Naive thymus-derived CD8-positive, alpha-beta T cell (primary cell): Measurements from ENCODE around the gene CIB2. TPM values are rescaled to one million over a fixed set of nuclear protein-coding genes. Genes with fewer than 3 reads are reported as not detected.

Experiments used
- ATAC-seq, 2 donors: fragments of 150-1000 bp; cut with Tn5 transposase in 1 of 2; sonication (Bioruptor Pico), chemical (Tn5 transposase) in 1 of 2; 1 replicate in 1 of 2; 2 replicates in 1 of 2; pipeline ENCODE4 v1.10.0; 2021; ENCODE audit warnings: mild to moderate bottlenecking in 2 of 2, moderate library complexity in 2 of 2
- POLR2A ChIA-PET: fragments of 350-600 bp; sonication (Branson Sonifier 250); formaldehyde crosslinking; loops from one replicate; lab custom pipeline; 2021; ENCODE audit warnings: antibody characterized with exemption; lab: Charles Lee
- DNase-seq, 10 donors: peaks; one replicate each; pipeline versions ENCODE4 v3.0.0 to v3.0.0-alpha.2; 2020 to 2022
- H3K27ac Mint-ChIP-seq, 10 donors: one replicate each; pipeline ENCODE4 v1.8.0; 2020 to 2022; ENCODE audit warnings: mild to moderate bottlenecking in 10 of 10, mixed read lengths in 10 of 10, moderate library complexity in 4 of 10, inconsistent platforms in 1 of 10
- H3K27me3 Mint-ChIP-seq, 5 donors: one replicate each; pipeline ENCODE4 v1.8.0; 2021 to 2022; ENCODE audit warnings: mixed read lengths in 5 of 5
- H3K36me3 Mint-ChIP-seq, 3 donors: one replicate each; pipeline ENCODE4 v1.8.0; 2020 to 2022; ENCODE audit warnings: mixed read lengths in 3 of 3, mild to moderate bottlenecking in 2 of 3, inconsistent platforms in 1 of 3
- H3K4me1 Mint-ChIP-seq, 4 donors: one replicate each; pipeline ENCODE4 v1.8.0; 2021 to 2022; ENCODE audit warnings: mixed read lengths in 4 of 4
- H3K4me3 Mint-ChIP-seq, 10 donors: one replicate each; pipeline ENCODE4 v1.8.0; 2020 to 2022; ENCODE audit warnings: mild to moderate bottlenecking in 10 of 10, mixed read lengths in 10 of 10, moderate library complexity in 6 of 10, inconsistent platforms in 1 of 10
- H3K9me3 Mint-ChIP-seq, 9 donors: one replicate each; pipeline ENCODE4 v1.8.0; 2020 to 2022; ENCODE audit warnings: mixed read lengths in 9 of 9, mild to moderate bottlenecking in 3 of 9, inconsistent platforms in 1 of 9, moderate library complexity in 1 of 9
- polyA plus RNA-seq, 3 donors: library from polyadenylated mRNA; unstranded; fragments of 300-500 nt; fragmentation: Illumina TruSeq; gene quantifications; one replicate each; pipeline ENCODE4 v1.2.3, GENCODE V29; 2021
- total RNA-seq, 8 experiments: library from RNA in 2 of 8; stranded (reverse) in 2 of 8; gene quantifications; one replicate each; pipeline ENCODE4 v1.2.3 and lab custom pipeline; 2021 to 2026

Gene CIB2
- total and polyA plus RNA-seq, 5 experiments from 2014 or later = 1.2 to 3.4 (median 1.6) TPM

GRCh38 chr15:78087951-78088772 lies 43.1 kb downstream of the CIB2 start:
- POLR2A ChIA-PET = interaction anchor here (1.0 kb wide), 1 partner anchor 20 kb away, joined by 3 read pairs; no protein-coding TSS in a partner anchor
- peaks cover 5 to 22% (median 18%) of the 10 kb centered on the region in 4 donors for H3K4me1 Mint-ChIP-seq
- peak overlapping the region in 3 of 10 donors; percentile 26 to 67 (median 27) for H3K27ac Mint-ChIP-seq
- no peaks in the 10 kb centered on the region for H3K36me3 Mint-ChIP-seq
- no peaks in the 10 kb centered on the region for H3K27me3 Mint-ChIP-seq
- ATAC-seq = no peak
- H3K9me3 Mint-ChIP-seq = no peaks in the 10 kb centered on the region
- no peak overlapping the region for H3K4me3 Mint-ChIP-seq
- no peak for DNase-seq

- DNase-seq = no peak
- POLR2A ChIA-PET = interaction anchor here (0.7 to 1.8 kb wide), 2 partner anchors 8 to 9 kb away, joined by 4 read pairs; no protein-coding TSS in a partner anchor
- no peak overlapping the region for H3K27ac Mint-ChIP-seq
- no peaks in the 10 kb centered on the region for H3K27me3 Mint-ChIP-seq
- H3K4me3 Mint-ChIP-seq = no peak overlapping the region
- no peaks in the 10 kb centered on the region for H3K9me3 Mint-ChIP-seq
- no peak for ATAC-seq
- H3K36me3 Mint-ChIP-seq = no peaks in the 10 kb centered on the region
- peaks cover 5 to 11% (median 7%) of the 10 kb centered on the region in 4 donors for H3K4me1 Mint-ChIP-seq
These were observed 45.3 kb downstream of the CIB2 start for GRCh38 chr15:78085928-78086327.

- Mint-ChIP-seq H3K27ac (no peak overlapping the region), H3K27me3 (no peaks in the 10 kb centered on the region), H3K36me3 (no peaks in the 10 kb centered on the region), H3K9me3 (no peaks in the 10 kb centered on the region), H3K4me1 (peaks cover 5 to 11% (median 7%) of the 10 kb centered on the region in 4 donors), H3K4me3 (peak overlapping the region in 1 of 10 donors; percentile 68)
- POLR2A ChIA-PET = interaction anchor here (1.8 kb wide), 1 partner anchor 9 kb away, joined by 4 read pairs; no protein-coding TSS in a partner anchor
- ATAC-seq = no peak
- DNase-seq = no peak
These were observed 46.8 kb downstream of the CIB2 start for GRCh38 chr15:78084449-78084750.

- Mint-ChIP-seq H3K9me3 (no peaks in the 10 kb centered on the region), H3K4me1 (peaks cover 5 to 11% (median 7%) of the 10 kb centered on the region in 4 donors), H3K36me3 (no peaks in the 10 kb centered on the region), H3K27me3 (no peaks in the 10 kb centered on the region), H3K27ac (peak overlapping the region in 1 of 10 donors; percentile 15), H3K4me3 (no peak overlapping the region)
- DNase-seq (no peak), ATAC-seq (no peak)
- POLR2A ChIA-PET = interaction anchor here (1.6 to 1.8 kb wide), 2 partner anchors 10 to 25 kb away, joined by 4 read pairs; no protein-coding TSS in a partner anchor
These were observed 47.4 kb downstream of the CIB2 start for GRCh38 chr15:78083687-78084448.

- Mint-ChIP-seq H3K36me3 (no peaks in the 10 kb centered on the region), H3K27me3 (no peaks in the 10 kb centered on the region), H3K4me3 (no peak overlapping the region), H3K4me1 (peaks cover 6 to 10% (median 9%) of the 10 kb centered on the region in 4 donors), H3K27ac (peak overlapping the region in 2 of 10 donors; percentile 15 to 48), H3K9me3 (no peaks in the 10 kb centered on the region)
- no peak for ATAC-seq
- POLR2A ChIA-PET = interaction anchor here (1.1 to 1.6 kb wide), 2 partner anchors 10 to 25 kb away, joined by 3 to 4 read pairs; no protein-coding TSS in a partner anchor
- DNase-seq = no peak
These were observed 48.1 kb downstream of the CIB2 start for GRCh38 chr15:78083186-78083585.

GRCh38 chr15:78082743-78083110 lies 48.5 kb downstream of the CIB2 start:
- Mint-ChIP-seq H3K27ac (peak overlapping the region in 2 of 10 donors; percentile 37 to 38), H3K4me3 (no peak overlapping the region), H3K9me3 (no peaks in the 10 kb centered on the region), H3K4me1 (peaks cover 10 to 15% (median 13%) of the 10 kb centered on the region in 4 donors), H3K27me3 (no peaks in the 10 kb centered on the region), H3K36me3 (no peaks in the 10 kb centered on the region)
- ATAC-seq = no peak
- DNase-seq = no peak
- POLR2A ChIA-PET = interaction anchor here (1.1 to 1.6 kb wide), 2 partner anchors 10 to 24 kb away, joined by 3 to 4 read pairs; no protein-coding TSS in a partner anchor

- Mint-ChIP-seq H3K4me1 (peaks cover 10 to 15% (median 13%) of the 10 kb centered on the region in 4 donors), H3K36me3 (no peaks in the 10 kb centered on the region), H3K27me3 (no peaks in the 10 kb centered on the region), H3K4me3 (peak overlapping the region in 1 of 10 donors; percentile 26), H3K9me3 (no peaks in the 10 kb centered on the region), H3K27ac (peak overlapping the region in 3 of 10 donors; percentile 12 to 38 (median 37))
- POLR2A ChIA-PET = interaction anchor here (0.7 to 1.6 kb wide), 4 partner anchors 9 to 47 kb away, joined by 3 to 5 read pairs (median 4); no protein-coding TSS in a partner anchor
- no peak for DNase-seq
- ATAC-seq = no peak
These were observed 49.0 kb downstream of the CIB2 start for GRCh38 chr15:78082106-78082742.

GRCh38 chr15:78080088-78080460 lies 51.2 kb downstream of the CIB2 start:
- POLR2A ChIA-PET = interaction anchor here (1.0 to 15.4 kb wide), 2 partner anchors 23 to 25 kb away, joined by 3 to 250 read pairs; no protein-coding TSS in a partner anchor
- peaks cover 19 to 34% (median 31%) of the 10 kb centered on the region in 4 donors for H3K4me1 Mint-ChIP-seq
- peak overlapping the region in 2 of 10 donors; percentile 48 to 52 for H3K4me3 Mint-ChIP-seq
- DNase-seq = no peak
- H3K27ac Mint-ChIP-seq = peak overlapping the region in 4 of 10 donors; percentile 39 to 81 (median 58)
- H3K27me3 Mint-ChIP-seq = no peaks in the 10 kb centered on the region
- no peak for ATAC-seq
- H3K9me3 Mint-ChIP-seq = no peaks in the 10 kb centered on the region
- H3K36me3 Mint-ChIP-seq = no peaks in the 10 kb centered on the region

GRCh38 chr15:78079298-78080087 lies 51.8 kb downstream of the CIB2 start:
- ATAC-seq (no peak), DNase-seq (no peak)
- POLR2A ChIA-PET = interaction anchor here (1.0 to 15.4 kb wide), 3 partner anchors 23 to 45 kb away, joined by 3 to 250 read pairs (median 3); no protein-coding TSS in a partner anchor
- Mint-ChIP-seq H3K4me3 (peak overlapping the region in 4 of 10 donors; percentile 15 to 60 (median 50)), H3K27me3 (no peaks in the 10 kb centered on the region), H3K9me3 (no peaks in the 10 kb centered on the region), H3K36me3 (no peaks in the 10 kb centered on the region), H3K27ac (peak overlapping the region in 8 of 10 donors; percentile 24 to 81 (median 64)), H3K4me1 (peaks cover 22 to 36% (median 33%) of the 10 kb centered on the region in 4 donors)

- POLR2A ChIA-PET = interaction anchor here (0.8 to 15.4 kb wide), 9 partner anchors 17 to 73 kb away, joined by 3 to 250 read pairs (median 5); partner anchors contain the start of gene CIB2
- H3K9me3 Mint-ChIP-seq = no peaks in the 10 kb centered on the region
- H3K4me1 Mint-ChIP-seq = peaks cover 22 to 45% (median 44%) of the 10 kb centered on the region in 4 donors
- H3K36me3 Mint-ChIP-seq = no peaks in the 10 kb centered on the region
- H3K27ac Mint-ChIP-seq = peak overlapping the region; percentile 88 to 95 (median 93)
- ATAC-seq = peak; percentile 37 to 38
- no peaks in the 10 kb centered on the region for H3K27me3 Mint-ChIP-seq
- no peak for DNase-seq
- H3K4me3 Mint-ChIP-seq = peak overlapping the region; percentile 88 to 98 (median 90)
These were observed 53.4 kb downstream of the CIB2 start for GRCh38 chr15:78077871-78078210.
